Mucosa of rectum (tissue), 2 donors: ENCODE results near the gene CNN2.

Experiments used
- H3K27ac ChIP-seq, 2 donors: one replicate each; pipeline ENCODE4 v1.7.0; 2013; ENCODE audit warnings: inconsistent platforms in 2 of 2, low read depth in 2 of 2, low read length in 2 of 2
- H3K27me3 ChIP-seq, 2 donors: one replicate each; pipeline ENCODE4 v1.7.0; 2013; ENCODE audit warnings: low read length in 2 of 2; ENCODE audit not compliant: control insufficient read depth in 2 of 2, insufficient read depth in 2 of 2
- H3K36me3 ChIP-seq, 2 donors: one replicate each; pipeline ENCODE4 v1.7.0; 2013; ENCODE audit warnings: low read length in 2 of 2; ENCODE audit not compliant: control insufficient read depth in 2 of 2, insufficient read depth in 2 of 2
- H3K4me1 ChIP-seq, 2 donors: one replicate each; pipeline ENCODE4 v1.7.0; 2013; ENCODE audit warnings: low read length in 2 of 2, mild to moderate bottlenecking in 1 of 2; ENCODE audit not compliant: control insufficient read depth in 2 of 2, insufficient read depth in 2 of 2
- H3K4me3 ChIP-seq, 2 donors: one replicate each; pipeline ENCODE4 v1.7.0; 2013; ENCODE audit warnings: low read length in 2 of 2
- H3K9ac ChIP-seq, 2 donors: one replicate each; pipeline ENCODE4 v1.7.0; 2013; ENCODE audit warnings: low read length in 2 of 2, low read depth in 1 of 2, mild to moderate bottlenecking in 1 of 2
- H3K9me3 ChIP-seq, 2 donors: one replicate each; pipeline ENCODE4 v1.7.0; 2013; ENCODE audit warnings: low read length in 2 of 2; ENCODE audit not compliant: control insufficient read depth in 2 of 2
- donor health status: healthy.
- donor health status: Normal muscosa, but diverticular disease.

Gene CNN2

GRCh38 chr19:1084024-1084868 lies 57.8 kb downstream of the CNN2 start:
- H3K27me3 ChIP-seq = peaks cover 0 to 2% of the 10 kb centered on the region in 2 donors
- no peak overlapping the region for H3K27ac ChIP-seq
- H3K9me3 ChIP-seq = no peaks in the 10 kb centered on the region
- H3K9ac ChIP-seq = no peak overlapping the region
- H3K4me3 ChIP-seq = no peak overlapping the region
- peaks cover 22 to 33% of the 10 kb centered on the region in 2 donors for H3K36me3 ChIP-seq
- peaks cover 20 to 22% of the 10 kb centered on the region in 2 donors for H3K4me1 ChIP-seq

- H3K27me3 ChIP-seq = peaks cover 0 to 2% of the 10 kb centered on the region in 2 donors
- H3K9ac ChIP-seq = no peak overlapping the region
- H3K27ac ChIP-seq = no peak overlapping the region
- H3K36me3 ChIP-seq = peaks cover 26 to 31% of the 10 kb centered on the region in 2 donors
- H3K4me1 ChIP-seq = peaks cover 22% of the 10 kb centered on the region in 2 donors
- H3K9me3 ChIP-seq = no peaks in the 10 kb centered on the region
- no peak overlapping the region for H3K4me3 ChIP-seq
Measured at GRCh38 chr19:1085053-1085658, 58.7 kb downstream of the CNN2 start.

GRCh38 chr19:1085676-1086442 lies 59.5 kb downstream of the CNN2 start:
- Histone ChIP-seq H3K27ac (no peak overlapping the region), H3K27me3 (peaks cover 0 to 2% of the 10 kb centered on the region in 2 donors), H3K4me3 (no peak overlapping the region), H3K9me3 (no peaks in the 10 kb centered on the region), H3K9ac (no peak overlapping the region), H3K4me1 (peaks cover 22% of the 10 kb centered on the region in 2 donors), H3K36me3 (peaks cover 24 to 34% of the 10 kb centered on the region in 2 donors)

GRCh38 chr19:1086613-1087012 lies 60.2 kb downstream of the CNN2 start:
- H3K4me3 ChIP-seq = no peak overlapping the region
- no peak overlapping the region for H3K27ac ChIP-seq
- H3K27me3 ChIP-seq = peaks cover 0 to 2% of the 10 kb centered on the region in 2 donors
- H3K9ac ChIP-seq = no peak overlapping the region
- H3K36me3 ChIP-seq = peaks cover 26 to 37% of the 10 kb centered on the region in 2 donors
- H3K4me1 ChIP-seq = peaks cover 21% of the 10 kb centered on the region in 2 donors
- no peaks in the 10 kb centered on the region for H3K9me3 ChIP-seq

- Histone ChIP-seq H3K36me3 (peaks cover 29 to 42% of the 10 kb centered on the region in 2 donors), H3K9me3 (no peaks in the 10 kb centered on the region), H3K27me3 (peaks cover 0 to 2% of the 10 kb centered on the region in 2 donors), H3K4me3 (no peak overlapping the region), H3K4me1 (peaks cover 13 to 17% of the 10 kb centered on the region in 2 donors), H3K9ac (no peak overlapping the region), H3K27ac (peak overlapping the region; percentile 37 to 68)
Measured at GRCh38 chr19:1087813-1088415, 61.5 kb downstream of the CNN2 start.

- peaks cover 0 to 2% of the 10 kb centered on the region in 2 donors for H3K27me3 ChIP-seq
- no peak overlapping the region for H3K4me3 ChIP-seq
- peaks cover 11 to 14% of the 10 kb centered on the region in 2 donors for H3K4me1 ChIP-seq
- H3K36me3 ChIP-seq = peaks cover 29 to 43% of the 10 kb centered on the region in 2 donors
- peak overlapping the region; percentile 37 to 68 for H3K27ac ChIP-seq
- no peaks in the 10 kb centered on the region for H3K9me3 ChIP-seq
- H3K9ac ChIP-seq = no peak overlapping the region
Measured at GRCh38 chr19:1088416-1089010, 62.1 kb downstream of the CNN2 start.
